HUES48 (cell line): ENCODE measurements around the gene DPEP3.

Experiments used
- H3K27ac ChIP-seq: one replicate; pipeline ENCODE4 v1.7.0; 2013; ENCODE audit warnings: low read depth, low read length, inconsistent platforms
- H3K27me3 ChIP-seq: 2 replicates; pipeline ENCODE4 v1.6.1; 2013; ENCODE audit warnings: mild to moderate bottlenecking, low read length; ENCODE audit not compliant: control insufficient read depth, insufficient read depth
- H3K36me3 ChIP-seq: 2 replicates; pipeline ENCODE4 v1.6.1; 2013; ENCODE audit warnings: low read length; ENCODE audit not compliant: control insufficient read depth, insufficient read depth
- H3K4me1 ChIP-seq: 2 replicates; pipeline ENCODE4 v1.6.1; 2013; ENCODE audit warnings: mild to moderate bottlenecking, low read length; ENCODE audit not compliant: control insufficient read depth, insufficient read depth
- H3K4me3 ChIP-seq: 2 replicates; pipeline ENCODE4 v1.5.1; 2013; ENCODE audit warnings: mild to moderate bottlenecking, low read depth, low read length
- H3K9ac ChIP-seq: 2 replicates; pipeline ENCODE4 v1.6.1; 2013; ENCODE audit warnings: mild to moderate bottlenecking, low read depth, low read length, moderate library complexity
- H3K9me3 ChIP-seq: 2 replicates; pipeline ENCODE4 v1.6.1; 2013; ENCODE audit warnings: low read length; ENCODE audit not compliant: control insufficient read depth, insufficient read depth

DPEP3 gene

DNA sequence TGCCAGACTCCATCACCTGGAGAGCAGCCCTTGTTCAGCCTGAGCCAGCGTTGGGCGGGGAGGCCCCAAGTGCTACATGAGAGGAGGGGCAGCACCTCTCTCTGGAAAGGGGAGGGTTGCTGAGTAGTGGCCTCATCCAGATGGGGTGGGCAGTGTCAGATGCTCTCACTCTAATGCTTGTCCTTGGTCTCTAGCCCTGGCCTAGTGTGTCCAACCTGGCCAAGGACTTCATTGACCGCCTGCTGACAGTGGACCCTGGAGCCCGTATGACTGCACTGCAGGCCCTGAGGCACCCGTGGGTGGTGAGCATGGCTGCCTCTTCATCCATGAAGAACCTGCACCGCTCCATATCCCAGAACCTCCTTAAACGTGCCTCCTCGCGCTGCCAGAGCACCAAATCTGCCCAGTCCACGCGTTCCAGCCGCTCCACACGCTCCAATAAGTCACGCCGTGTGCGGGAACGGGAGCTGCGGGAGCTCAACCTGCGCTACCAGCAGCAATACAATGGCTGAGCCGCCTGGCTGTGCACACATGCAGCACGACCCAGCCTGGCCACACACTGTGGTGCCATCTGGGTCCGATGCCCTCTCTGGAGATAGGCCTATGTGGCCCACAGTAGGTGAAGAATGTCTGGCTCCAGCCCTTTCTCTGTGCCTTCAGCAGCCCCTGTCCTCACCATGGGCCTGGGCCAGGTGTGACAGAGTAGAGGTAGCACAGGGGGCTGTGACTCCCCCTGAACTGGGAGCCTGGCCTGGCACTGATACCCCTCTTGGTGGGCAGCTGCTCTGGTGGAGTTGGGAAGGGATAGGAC is 53.0 kb downstream of the DPEP3 start:
- H3K9me3 ChIP-seq, result no peaks in the 10 kb centered on the region
- no peaks in the 10 kb centered on the region for H3K27me3 ChIP-seq
- no peaks in the 10 kb centered on the region; the same call in 1 of the 2 replicates for H3K4me1 ChIP-seq
- H3K36me3 ChIP-seq, result peaks cover 28% of the 10 kb centered on the region
- no peak overlapping the region for H3K4me3 ChIP-seq
- no peak overlapping the region for H3K9ac ChIP-seq
- no peak overlapping the region for H3K27ac ChIP-seq

DNA sequence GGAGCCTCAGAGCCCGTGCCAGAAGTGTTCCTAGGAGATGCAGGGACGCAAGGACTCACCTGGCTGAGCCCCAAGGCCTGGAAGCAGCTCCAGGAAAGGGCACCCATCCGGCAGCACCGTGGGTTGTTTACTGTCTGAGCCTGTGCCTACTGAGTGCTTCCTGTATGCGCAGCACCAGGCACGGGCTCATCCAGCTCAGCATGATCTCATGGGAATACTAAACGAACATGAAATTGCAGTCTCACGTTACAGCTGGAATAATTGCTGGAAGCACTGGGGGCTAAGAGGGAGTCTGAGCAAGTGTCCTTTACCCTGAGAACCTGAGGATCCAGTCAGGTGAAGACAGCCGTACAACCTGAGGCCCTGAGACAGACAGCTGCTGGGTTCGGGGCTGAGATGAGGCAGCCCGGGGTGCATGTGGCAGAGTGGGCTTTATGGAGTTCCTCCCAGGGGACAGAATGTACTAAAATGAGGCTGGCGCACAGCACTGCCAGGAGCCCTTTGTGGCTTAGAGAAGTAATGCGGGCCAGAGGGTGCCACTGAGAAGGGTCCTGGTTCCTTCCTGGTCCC is 54.0 kb downstream of the DPEP3 start:
- H3K27me3 ChIP-seq, result no peaks in the 10 kb centered on the region
- no peaks in the 10 kb centered on the region for H3K9me3 ChIP-seq
- H3K27ac ChIP-seq, result no peak overlapping the region
- peaks cover 28% of the 10 kb centered on the region for H3K36me3 ChIP-seq
- H3K4me3 ChIP-seq, result no peak overlapping the region
- no peaks in the 10 kb centered on the region; the same call in 1 of the 2 replicates for H3K4me1 ChIP-seq
- no peak overlapping the region for H3K9ac ChIP-seq
